Stimulated activated CD4-positive, alpha-beta T cell treated with anti-CD3 and anti-CD28 coated beads, TNF-alpha, amount 100 ng/mL, for 1 hour (primary cell): ENCODE data around the gene ACBD4.

ENCODE experiments used
- DNase-seq, 3 donors: peaks; one replicate each; pipeline ENCODE4 v3.0.0-alpha.2; 2020; ENCODE audit warnings: low read depth in 3 of 3, low spot score in 1 of 3

The ACBD4 gene

GRCh38 chr17:45186801-45187354, 51.4 kb downstream of the ACBD4 start:
- no peak for DNase-seq

DNA sequence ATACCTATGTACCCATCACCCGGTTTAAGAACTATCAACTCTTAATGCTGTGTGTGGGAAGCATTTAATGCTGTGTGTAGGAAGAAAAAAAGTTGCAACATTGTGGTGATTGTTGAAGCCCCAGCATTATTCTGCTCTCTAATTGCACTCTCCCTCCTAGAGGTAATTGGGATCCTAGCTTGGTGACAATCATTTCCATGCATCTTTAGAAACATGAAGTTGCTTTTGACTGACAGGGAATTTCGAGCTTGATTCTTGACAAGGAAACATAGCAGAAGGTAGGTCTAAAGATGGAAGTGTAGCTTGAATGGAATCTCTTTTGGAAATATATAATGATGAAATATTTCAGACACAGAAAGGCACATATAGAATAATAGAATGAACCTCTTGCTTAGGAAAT, 53.5 kb downstream of the ACBD4 start:
- no peak for DNase-seq

- DNase-seq: no peak
These were observed 55.2 kb downstream of the ACBD4 start for GRCh38 chr17:45190503-45191255.
